A549 (cell line): Measurements from ENCODE around the gene NUB1. TPM values are rescaled to one million over a fixed set of nuclear protein-coding genes. Genes with fewer than 3 reads are reported as not detected.

ENCODE experiments used
- ATAC-seq, 2 experiments: fragments of 200-7000 bp in 1 of 2; fragments of >200 bp in 1 of 2; cut with Nextera tagmentation in 1 of 2; cut with Tn5 transposase in 1 of 2; 3 replicates each; pipeline versions ENCODE4 v1.8.0 to v1.9.1; 2018 to 2020; ENCODE audit warnings: mild to moderate bottlenecking in 1 of 2, moderate library complexity in 1 of 2
- CTCF ChIA-PET: fragments of 300-600 bp; sonication (Branson Sonifier 250); formaldehyde crosslinking; extraction: SDS; loops from one replicate; lab custom pipeline; 2021; ENCODE audit warnings: antibody characterized with exemption, inconsistent platforms; lab: Yijun Ruan, JAX
- POLR2A ChIA-PET: fragments of 350-600 bp; formaldehyde crosslinking; extraction: SDS; loops from one replicate; lab custom pipeline; 2021; ENCODE audit warnings: antibody characterized with exemption, inconsistent platforms; lab: Yijun Ruan, JAX
- DNase-seq, 2 experiments: peaks; one replicate each; pipeline versions ENCODE4 v3.0.0 to v3.0.0-alpha.2; 2011 to 2016; ENCODE audit warnings: low read depth in 1 of 2, low spot score in 1 of 2
- FAIRE-seq: peaks from 2 replicates; lab custom pipeline; 2011; peaks lifted over from hg19 to GRCh38; lab: Jason Lieb, UNC
- H3K27ac ChIP-seq, 2 experiments: fragments of >200 bp; sonication (Bioruptor Twin); formaldehyde crosslinking; 3 replicates each; pipeline ENCODE4 v1.5.1; 2016 to 2017
- H3K4me1 ChIP-seq: fragments of >200 bp; sonication (Bioruptor Twin); formaldehyde crosslinking; 3 replicates; pipeline ENCODE4 v1.6.1; 2016
- H3K4me2 ChIP-seq: fragments of >200 bp; sonication (Bioruptor Twin); formaldehyde crosslinking; 3 replicates; pipeline ENCODE4 v1.6.1; 2016
- H3K4me3 ChIP-seq: fragments of >200 bp; sonication (Bioruptor Twin); formaldehyde crosslinking; 3 replicates; pipeline ENCODE4 v1.5.1; 2016
- H3K9me3 ChIP-seq: fragments of >200 bp; sonication (Bioruptor Twin); formaldehyde crosslinking; 3 replicates; pipeline ENCODE4 v1.6.1; 2016
- CHD2 ChIP-seq: fragments of 150-350 bp; IDR thresholded peaks from 2 replicates; pipeline ENCODE4 v1.6.1; 2014; ENCODE audit warnings: low read length; ENCODE audit not compliant: partially characterized antibody
- CHD4 ChIP-seq: fragments of 200-600 bp; sonication (generic); IDR thresholded peaks from 2 replicates; pipeline ENCODE4 v1.6.1; 2016; ENCODE audit warnings: antibody characterized with exemption, mild to moderate bottlenecking, borderline replicate concordance
- E2F6 ChIP-seq: IDR thresholded peaks from 2 replicates; pipeline ENCODE4 v1.6.1; 2012; ENCODE audit warnings: low read depth, borderline replicate concordance
- EHF ChIP-seq: fragments of 250-450 bp; sonication (Bioruptor Pico); IDR thresholded peaks from 2 replicates; pipeline ENCODE4 v1.5.0; 2020; ENCODE audit warnings: mild to moderate bottlenecking
- FOXS1 ChIP-seq: fragments of 250-450 bp; sonication (Bioruptor Pico); IDR thresholded peaks from 2 replicates; pipeline ENCODE4 v1.5.0; 2020; ENCODE audit warnings: mild to moderate bottlenecking, moderate library complexity
- HEYL ChIP-seq: fragments of 250-450 bp; sonication (Bioruptor Pico); IDR thresholded peaks from 2 replicates; pipeline ENCODE4 v1.8.0; 2021; ENCODE audit warnings: mild to moderate bottlenecking, moderate library complexity
- HOXB13 ChIP-seq: fragments of 250-450 bp; sonication (Bioruptor Pico); IDR thresholded peaks from 2 replicates; pipeline ENCODE4 v1.5.0; 2020; ENCODE audit warnings: low read depth, mild to moderate bottlenecking, moderate library complexity
- KDM1A ChIP-seq: fragments of 200-600 bp; sonication (generic); IDR thresholded peaks from 2 replicates; pipeline ENCODE4 v1.6.1; 2016; ENCODE audit warnings: low read depth, mild to moderate bottlenecking
- KDM5A ChIP-seq: fragments of 200-600 bp; sonication (generic); IDR thresholded peaks from 2 replicates; pipeline ENCODE4 v1.6.1; 2016; ENCODE audit warnings: antibody characterized with exemption, mild to moderate bottlenecking
- MAFK ChIP-seq: fragments of 450-650 bp; IDR thresholded peaks from 2 replicates; pipeline ENCODE4 v1.6.1; 2014; ENCODE audit not compliant: partially characterized antibody
- NPAS2 ChIP-seq: fragments of 250-450 bp; sonication (Bioruptor Pico); IDR thresholded peaks from 2 replicates; pipeline ENCODE4 v1.8.0; 2022; ENCODE audit warnings: mild to moderate bottlenecking, moderate library complexity, borderline replicate concordance
- NR3C1 ChIP-seq: fragments of >200 bp; sonication (Bioruptor Twin); formaldehyde crosslinking; IDR thresholded peaks from 3 replicates; pipeline ENCODE4 v1.6.1; 2017
- PHF8 ChIP-seq: fragments of 200-600 bp; sonication (generic); IDR thresholded peaks from 2 replicates; pipeline ENCODE4 v1.6.1; 2016; ENCODE audit warnings: low read depth, mild to moderate bottlenecking, antibody characterized with exemption, moderate library complexity, borderline replicate concordance
- POLR2A ChIP-seq: IDR thresholded peaks from 2 replicates; pipeline ENCODE4 v1.6.1; 2012; ENCODE audit warnings: mild to moderate bottlenecking, low read length
- POLR2AphosphoS2 ChIP-seq: conservative IDR thresholded peaks from 2 replicates; pipeline ENCODE4 v1.6.1; 2012; ENCODE audit warnings: low read length, improper control_type of control experiment, inconsistent platforms
- RCOR1 ChIP-seq: fragments of 150-350 bp; IDR thresholded peaks from 2 replicates; pipeline ENCODE4 v1.6.1; 2014; ENCODE audit warnings: antibody characterized with exemption, low read length, low read depth
- REST ChIP-seq: fragments of 200-600 bp; sonication (generic); IDR thresholded peaks from 2 replicates; pipeline ENCODE4 v1.6.1; 2016; ENCODE audit warnings: antibody characterized with exemption, mild to moderate bottlenecking, moderate library complexity
- TFCP2L1 ChIP-seq: fragments of 250-450 bp; sonication (Bioruptor Pico); IDR thresholded peaks from 2 replicates; pipeline ENCODE4 v1.5.0; 2021; ENCODE audit warnings: mild to moderate bottlenecking
- ZC3H11A ChIP-seq: fragments of 450-650 bp; IDR thresholded peaks from 2 replicates; pipeline ENCODE4 v1.6.1; 2014; ENCODE audit warnings: antibody characterized with exemption, mild to moderate bottlenecking
- ZFP36 ChIP-seq: fragments of 450-650 bp; IDR thresholded peaks from 2 replicates; pipeline ENCODE4 v1.6.1; 2014; ENCODE audit warnings: borderline replicate concordance; ENCODE audit not compliant: partially characterized antibody
- ZNF302 ChIP-seq: fragments of 250-450 bp; sonication (Bioruptor Pico); IDR thresholded peaks from 2 replicates; pipeline ENCODE4 v1.9.0; 2021; ENCODE audit warnings: inconsistent platforms, mild to moderate bottlenecking, moderate library complexity
- WGBS: methylation state at CpG from one replicate; pipeline ENCODE4 v1.1.6; 2017; ENCODE audit errors: missing lambda C conversion rate; 5-methylcytosine and 5-hydroxymethylcytosine counted together
- polyA plus RNA-seq, 4 experiments: library from polyadenylated mRNA; depleted of rRNA in 3 of 4; stranded (reverse); fragments of >200 nt; fragmentation: RNase III in 1 of 4; extraction: RNeasy Plus Mini Kit Qiagen cat#74134 plus additional on column Dnase treatment in 1 of 4; gene quantifications; 2 replicates in 3 of 4; 3 replicates in 1 of 4; pipeline ENCODE4 v1.2.3, GENCODE V29; 2011 to 2017
- TF ChIP-seq, protein P1 (sequence below): fragments of >200 bp; sonication (Bioruptor Twin); formaldehyde crosslinking; IDR thresholded peaks from 3 replicates; pipeline ENCODE4 v1.6.1; 2016
- TF ChIP-seq, protein P2 (sequence below): fragments of 450-650 bp; IDR thresholded peaks from 2 replicates; pipeline ENCODE4 v1.6.1; 2014; ENCODE audit warnings: antibody characterized with exemption
- TF ChIP-seq, protein P3 (sequence below): IDR thresholded peaks from 2 replicates; pipeline ENCODE4 v1.6.1; 2012
- TF ChIP-seq, protein P4 (sequence below): IDR thresholded peaks from 2 replicates; pipeline ENCODE4 v1.6.1; 2012

NUB1 gene
- polyA plus RNA-seq, 2 of the 4 experiments (the other 2 are of a cell fraction): 45.0 to 105 TPM

- TF ChIP-seq, protein P1, sequence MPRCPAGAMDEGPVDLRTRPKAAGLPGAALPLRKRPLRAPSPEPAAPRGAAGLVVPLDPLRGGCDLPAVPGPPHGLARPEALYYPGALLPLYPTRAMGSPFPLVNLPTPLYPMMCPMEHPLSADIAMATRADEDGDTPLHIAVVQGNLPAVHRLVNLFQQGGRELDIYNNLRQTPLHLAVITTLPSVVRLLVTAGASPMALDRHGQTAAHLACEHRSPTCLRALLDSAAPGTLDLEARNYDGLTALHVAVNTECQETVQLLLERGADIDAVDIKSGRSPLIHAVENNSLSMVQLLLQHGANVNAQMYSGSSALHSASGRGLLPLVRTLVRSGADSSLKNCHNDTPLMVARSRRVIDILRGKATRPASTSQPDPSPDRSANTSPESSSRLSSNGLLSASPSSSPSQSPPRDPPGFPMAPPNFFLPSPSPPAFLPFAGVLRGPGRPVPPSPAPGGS: no peak
- TF ChIP-seq, protein P2, sequence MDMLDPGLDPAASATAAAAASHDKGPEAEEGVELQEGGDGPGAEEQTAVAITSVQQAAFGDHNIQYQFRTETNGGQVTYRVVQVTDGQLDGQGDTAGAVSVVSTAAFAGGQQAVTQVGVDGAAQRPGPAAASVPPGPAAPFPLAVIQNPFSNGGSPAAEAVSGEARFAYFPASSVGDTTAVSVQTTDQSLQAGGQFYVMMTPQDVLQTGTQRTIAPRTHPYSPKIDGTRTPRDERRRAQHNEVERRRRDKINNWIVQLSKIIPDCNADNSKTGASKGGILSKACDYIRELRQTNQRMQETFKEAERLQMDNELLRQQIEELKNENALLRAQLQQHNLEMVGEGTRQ: no peak
- TF ChIP-seq, protein P3, sequence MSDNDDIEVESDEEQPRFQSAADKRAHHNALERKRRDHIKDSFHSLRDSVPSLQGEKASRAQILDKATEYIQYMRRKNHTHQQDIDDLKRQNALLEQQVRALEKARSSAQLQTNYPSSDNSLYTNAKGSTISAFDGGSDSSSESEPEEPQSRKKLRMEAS: no peak
- TF ChIP-seq EHF (CRISPR knock-in tag) (no peak), CHD2 (no peak), CHD4 (no peak), RCOR1 (no peak), ZFP36 (no peak)
Measured at GRCh38 chr7:151406886-151407583, 65.4 kb downstream of the NUB1 start (continued).

GRCh38 chr7:151408498-151408838 is 66.9 kb downstream of the NUB1 start:
- DNase-seq (no peak), FAIRE-seq (no peak)
- H3K4me2 ChIP-seq: no peak overlapping the region
- no peak for TF ChIP-seq HOXB13 (CRISPR knock-in tag)
- TF ChIP-seq, protein P4, sequence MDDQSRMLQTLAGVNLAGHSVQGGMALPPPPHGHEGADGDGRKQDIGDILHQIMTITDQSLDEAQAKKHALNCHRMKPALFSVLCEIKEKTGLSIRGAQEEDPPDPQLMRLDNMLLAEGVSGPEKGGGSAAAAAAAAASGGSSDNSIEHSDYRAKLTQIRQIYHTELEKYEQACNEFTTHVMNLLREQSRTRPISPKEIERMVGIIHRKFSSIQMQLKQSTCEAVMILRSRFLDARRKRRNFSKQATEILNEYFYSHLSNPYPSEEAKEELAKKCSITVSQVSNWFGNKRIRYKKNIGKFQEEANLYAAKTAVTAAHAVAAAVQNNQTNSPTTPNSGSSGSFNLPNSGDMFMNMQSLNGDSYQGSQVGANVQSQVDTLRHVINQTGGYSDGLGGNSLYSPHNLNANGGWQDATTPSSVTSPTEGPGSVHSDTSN: no peak
- TF ChIP-seq PHF8: no peak
- TF ChIP-seq KDM5A: no peak
- no peak for TF ChIP-seq FOXS1 (CRISPR knock-in tag)
- TF ChIP-seq HEYL (CRISPR knock-in tag): no peak
- TF ChIP-seq NPAS2 (CRISPR knock-in tag): no peak
- no peak for TF ChIP-seq MAFK
- TF ChIP-seq ZC3H11A: no peak
- no peak for TF ChIP-seq POLR2AphosphoS2
- TF ChIP-seq POLR2A: no peak
- no peak for TF ChIP-seq REST
- TF ChIP-seq KDM1A: no peak
- no peak for TF ChIP-seq TFCP2L1 (CRISPR knock-in tag)
- TF ChIP-seq E2F6: no peak
- no peak for TF ChIP-seq NR3C1
- no peak for TF ChIP-seq ZNF302
- TF ChIP-seq, all 56 proteins: peak for 0
- Histone ChIP-seq H3K27ac (0 out of 6 replicates have a peak overlapping the region, but pooled peaks of 1 of the 2 experiments have one; percentile 6), H3K4me1 (peaks cover 29% of the 10 kb centered on the region), H3K4me3 (no peak overlapping the region), H3K9me3 (no peaks in the 10 kb centered on the region)
- ChIA-PET POLR2A (no interaction called here), CTCF (no interaction called here)
- ATAC-seq: peak in 1 of 2 experiments; percentile 11; a peak in 1 of 6 replicates
- 92% methylated on average over 5 of the region's 7 CpGs for WGBS
